Activated naive CD8-positive, alpha-beta T cell treated with anti-CD3 and anti-CD28 coated beads, Interleukin-2, amount 50 U/mL, for 24 hours (primary cell): ENCODE measurements around the gene NEK8.
"Not testable (repeated sequence)": the region's sequence is repeated elsewhere in the genome, so short reads cannot be mapped to it uniquely, and the experiment has no call there.

ENCODE experiments used
- ATAC-seq: fragments of 150-1000 bp; cut with Tn5 transposase; one replicate; pipeline ENCODE4 v1.10.0; 2021
- DNase-seq: peaks from one replicate; pipeline ENCODE4 v3.0.0; 2021
- H3K27ac Mint-ChIP-seq: one replicate; pipeline ENCODE4 v1.8.0; 2021; ENCODE audit warnings: mild to moderate bottlenecking, mixed read lengths
- H3K27me3 Mint-ChIP-seq: one replicate; pipeline ENCODE4 v1.8.0; 2021; ENCODE audit warnings: mixed read lengths
- H3K36me3 Mint-ChIP-seq: one replicate; pipeline ENCODE4 v1.8.0; 2021; ENCODE audit warnings: low read depth, mixed read lengths
- H3K4me1 Mint-ChIP-seq: one replicate; pipeline ENCODE4 v1.8.0; 2021; ENCODE audit warnings: mixed read lengths
- H3K4me3 Mint-ChIP-seq: one replicate; pipeline ENCODE4 v1.8.0; 2021; ENCODE audit warnings: mild to moderate bottlenecking, moderate library complexity, mixed read lengths
- H3K9me3 Mint-ChIP-seq: one replicate; pipeline ENCODE4 v1.8.0; 2021; ENCODE audit warnings: mixed read lengths

The NEK8 gene

GRCh38 chr17:28717578-28718332 lies 10.8 kb upstream of the NEK8 start, which contains the start of gene RAB34:
Gene RAB34 (minus strand): TSS chr17:28717868. CDS start chr17:28717266, 602 bp downstream.
- peak within 1 kb of the TSS; percentile 82 for H3K27ac Mint-ChIP-seq
- H3K27me3 Mint-ChIP-seq = peaks cover 20% of the 10 kb centered on the region
- no peaks in the 10 kb centered on the region for H3K9me3 Mint-ChIP-seq
- DNase-seq (no peak), ATAC-seq (no peak)
- peaks cover 30% of the 10 kb centered on the region for H3K36me3 Mint-ChIP-seq
- H3K4me3 Mint-ChIP-seq = peak within 1 kb of the TSS; percentile 99
- H3K4me1 Mint-ChIP-seq = peaks cover 42% of the 10 kb centered on the region

- Mint-ChIP-seq H3K27me3 (peaks cover 20% of the 10 kb centered on the region), H3K4me1 (peaks cover 48% of the 10 kb centered on the region), H3K9me3 (no peaks in the 10 kb centered on the region), H3K27ac (peak overlapping the region; percentile 82), H3K36me3 (peaks cover 38% of the 10 kb centered on the region), H3K4me3 (peak overlapping the region; percentile 99)
- DNase-seq (no peak), ATAC-seq (no peak)
Measured at GRCh38 chr17:28718333-28719020, 10.1 kb upstream of the NEK8 start.

- ATAC-seq = no peak
- no peak for DNase-seq
- Mint-ChIP-seq H3K27me3 (peaks cover 20% of the 10 kb centered on the region), H3K4me3 (peak overlapping the region; percentile 99), H3K4me1 (peaks cover 53% of the 10 kb centered on the region), H3K9me3 (no peaks in the 10 kb centered on the region), H3K27ac (peak overlapping the region; percentile 100), H3K36me3 (peaks cover 43% of the 10 kb centered on the region)
Measured at GRCh38 chr17:28719021-28719433, 9.6 kb upstream of the NEK8 start.

- peaks cover 13% of the 10 kb centered on the region for H3K27me3 Mint-ChIP-seq
- ATAC-seq = no peak
- DNase-seq = no peak
- H3K9me3 Mint-ChIP-seq = no peaks in the 10 kb centered on the region
- peak overlapping the region; percentile 100 for H3K27ac Mint-ChIP-seq
- peaks cover 67% of the 10 kb centered on the region for H3K4me1 Mint-ChIP-seq
- H3K36me3 Mint-ChIP-seq = peaks cover 56% of the 10 kb centered on the region
- H3K4me3 Mint-ChIP-seq = peak overlapping the region; percentile 99
Measured at GRCh38 chr17:28720247-28720996, 8.2 kb upstream of the NEK8 start.

- Mint-ChIP-seq H3K4me3 (peak overlapping the region; percentile 99), H3K36me3 (peaks cover 56% of the 10 kb centered on the region), H3K27ac (peak overlapping the region; percentile 100), H3K4me1 (peaks cover 67% of the 10 kb centered on the region)
- not testable (repeated sequence) for DNase-seq, H3K9me3 Mint-ChIP-seq, ATAC-seq, H3K27me3 Mint-ChIP-seq
Measured at GRCh38 chr17:28720997-28721329, 7.6 kb upstream of the NEK8 start.

GRCh38 chr17:28722417-28723158 lies 6.0 kb upstream of the NEK8 start:
- DNase-seq (no peak), ATAC-seq (no peak)
- Mint-ChIP-seq H3K27ac (peak overlapping the region; percentile 100), H3K4me1 (peaks cover 72% of the 10 kb centered on the region), H3K27me3 (peaks cover 4% of the 10 kb centered on the region), H3K4me3 (peak overlapping the region; percentile 99), H3K36me3 (peaks cover 56% of the 10 kb centered on the region), H3K9me3 (no peaks in the 10 kb centered on the region)

- Mint-ChIP-seq H3K9me3 (no peaks in the 10 kb centered on the region), H3K4me3 (peak overlapping the region; percentile 99), H3K27ac (peak overlapping the region; percentile 100), H3K4me1 (peaks cover 71% of the 10 kb centered on the region), H3K36me3 (peaks cover 56% of the 10 kb centered on the region), H3K27me3 (peaks cover under 1% of the 10 kb centered on the region)
- DNase-seq (no peak), ATAC-seq (no peak)
Measured at GRCh38 chr17:28723159-28723835, 5.3 kb upstream of the NEK8 start.

- Mint-ChIP-seq H3K27ac (peak overlapping the region; percentile 100), H3K4me3 (peak overlapping the region; percentile 99), H3K36me3 (peaks cover 56% of the 10 kb centered on the region), H3K4me1 (peaks cover 67% of the 10 kb centered on the region)
- not testable (repeated sequence) for ATAC-seq, H3K27me3 Mint-ChIP-seq, DNase-seq, H3K9me3 Mint-ChIP-seq
Measured at GRCh38 chr17:28723836-28724499, 4.6 kb upstream of the NEK8 start.

- Mint-ChIP-seq H3K4me3 (peak overlapping the region; percentile 99), H3K27me3 (no peaks in the 10 kb centered on the region), H3K4me1 (peaks cover 67% of the 10 kb centered on the region), H3K27ac (peak overlapping the region; percentile 100), H3K9me3 (no peaks in the 10 kb centered on the region), H3K36me3 (peaks cover 56% of the 10 kb centered on the region)
- no peak for DNase-seq
- no peak for ATAC-seq
Measured at GRCh38 chr17:28724500-28725165, 4.0 kb upstream of the NEK8 start.

GRCh38 chr17:28725166-28725659 lies 3.4 kb upstream of the NEK8 start:
- no peak for ATAC-seq
- peak overlapping the region; percentile 100 for H3K27ac Mint-ChIP-seq
- no peaks in the 10 kb centered on the region for H3K9me3 Mint-ChIP-seq
- H3K4me1 Mint-ChIP-seq = peaks cover 68% of the 10 kb centered on the region
- peaks cover 52% of the 10 kb centered on the region for H3K36me3 Mint-ChIP-seq
- H3K4me3 Mint-ChIP-seq = peak overlapping the region; percentile 99
- DNase-seq = no peak
- H3K27me3 Mint-ChIP-seq = no peaks in the 10 kb centered on the region

- DNase-seq (peak; percentile 71), ATAC-seq (peak; percentile 21)
- H3K27ac Mint-ChIP-seq = peak overlapping the region; percentile 100
- no peaks in the 10 kb centered on the region for H3K27me3 Mint-ChIP-seq
- peak overlapping the region; percentile 99 for H3K4me3 Mint-ChIP-seq
- no peaks in the 10 kb centered on the region for H3K9me3 Mint-ChIP-seq
- peaks cover 62% of the 10 kb centered on the region for H3K4me1 Mint-ChIP-seq
- peaks cover 46% of the 10 kb centered on the region for H3K36me3 Mint-ChIP-seq
Measured at GRCh38 chr17:28725660-28726225, 2.8 kb upstream of the NEK8 start.

- peak; percentile 38 for ATAC-seq
- Mint-ChIP-seq H3K27me3 (no peaks in the 10 kb centered on the region), H3K4me1 (peaks cover 60% of the 10 kb centered on the region), H3K27ac (peak within 1 kb of the TSS; percentile 100), H3K4me3 (peak within 1 kb of the TSS; percentile 99), H3K36me3 (peaks cover 41% of the 10 kb centered on the region), H3K9me3 (no peaks in the 10 kb centered on the region)
- peak; percentile 82 for DNase-seq
Measured at GRCh38 chr17:28726226-28726626, 2.4 kb upstream of the NEK8 start, which contains the start of gene TLCD1. Gene TLCD1 (minus strand): TSS chr17:28726233. CDS start chr17:28726097, 136 bp downstream.
